Muscle layer of colon (tissue), 2 donors: ENCODE results near the gene LGALS4.
A peak's percentile ranks its signal among the peaks of the same experiment; 100 is the strongest.
"Not testable (repeated sequence)": the region's sequence is repeated elsewhere in the genome, so short reads cannot be mapped to it uniquely, and the experiment has no call there.

ENCODE experiments used
- H3K27ac ChIP-seq: one replicate; pipeline ENCODE4 v1.7.0; 2013; ENCODE audit warnings: low read depth, mild to moderate bottlenecking, low read length, moderate library complexity
- H3K27me3 ChIP-seq, 2 donors: one replicate each; pipeline ENCODE4 v1.7.0; 2013; ENCODE audit warnings: low read length in 2 of 2, mild to moderate bottlenecking in 2 of 2; ENCODE audit not compliant: insufficient read depth in 2 of 2, control insufficient read depth in 1 of 2
- H3K36me3 ChIP-seq: one replicate; pipeline ENCODE4 v1.7.0; 2013; ENCODE audit warnings: mild to moderate bottlenecking, low read length; ENCODE audit not compliant: insufficient read depth
- H3K4me1 ChIP-seq: one replicate; pipeline ENCODE4 v1.7.0; 2013; ENCODE audit warnings: mild to moderate bottlenecking, low read length; ENCODE audit not compliant: insufficient read depth
- H3K4me3 ChIP-seq, 2 donors: one replicate each; pipeline ENCODE4 v1.7.0; 2013; ENCODE audit warnings: low read length in 2 of 2, low read depth in 1 of 2, mild to moderate bottlenecking in 1 of 2, moderate library complexity in 1 of 2
- H3K9ac ChIP-seq: one replicate; pipeline ENCODE4 v1.7.0; 2013; ENCODE audit warnings: low read length
- H3K9me3 ChIP-seq: one replicate; pipeline ENCODE4 v1.7.0; 2013; ENCODE audit warnings: mild to moderate bottlenecking, low read length
- donor health status: abdominal sarcoma.
- donor health status: Adenocarcinoma of cecum.

The LGALS4 gene

DNA sequence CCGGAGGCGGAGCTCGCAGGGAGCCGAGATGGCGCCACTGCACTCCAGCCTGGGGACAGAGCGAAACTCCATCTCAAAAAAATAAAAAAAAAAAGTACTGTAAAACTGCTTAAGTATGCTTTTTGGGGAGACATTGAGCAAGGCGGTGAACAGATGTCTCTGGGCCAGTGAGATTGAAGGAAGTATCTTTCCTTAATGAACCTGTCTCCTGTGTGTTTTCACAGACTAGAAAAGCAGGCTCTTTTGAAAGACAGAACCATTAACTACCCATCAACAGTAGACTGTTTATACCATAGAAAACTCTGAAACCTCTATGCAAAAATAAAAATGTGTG is 20.3 kb upstream of the LGALS4 start:
- Histone ChIP-seq H3K4me1 (peaks cover 25% of the 10 kb centered on the region), H3K27me3 (no peaks in the 10 kb centered on the region), H3K36me3 (peaks cover 30% of the 10 kb centered on the region), H3K9ac (no peak overlapping the region), H3K27ac (no peak overlapping the region), H3K9me3 (no peaks in the 10 kb centered on the region), H3K4me3 (no peak overlapping the region)

DNA sequence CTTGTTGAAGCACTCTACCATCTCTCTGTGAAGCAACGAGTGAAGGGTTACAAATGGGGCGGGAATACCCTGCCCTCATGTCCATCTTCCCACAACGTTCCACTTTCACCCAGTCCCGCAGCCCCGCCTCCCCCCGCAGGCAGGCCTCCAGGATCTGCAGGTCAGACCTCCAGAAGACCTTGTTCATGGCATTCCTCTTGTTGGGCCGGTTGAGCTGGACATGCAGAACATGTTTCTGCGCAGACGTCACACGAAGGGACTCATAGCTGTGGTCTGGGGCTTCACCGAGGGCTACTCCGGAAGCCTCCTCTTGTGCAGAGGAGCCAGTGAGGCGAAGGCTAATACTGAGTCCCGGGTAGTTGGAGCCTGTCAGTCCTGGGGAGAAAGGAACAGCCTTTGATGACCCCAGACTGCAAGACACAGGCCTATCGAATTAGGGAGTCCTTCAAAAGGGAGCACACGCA is 18.4 kb upstream of the LGALS4 start:
- Histone ChIP-seq H3K4me3 (peak overlapping the region; percentile 45 to 99), H3K36me3 (peaks cover 30% of the 10 kb centered on the region), H3K9ac (peak overlapping the region; percentile 90), H3K9me3 (no peaks in the 10 kb centered on the region), H3K27ac (peak overlapping the region; percentile 71), H3K4me1 (peaks cover 31% of the 10 kb centered on the region), H3K27me3 (no peaks in the 10 kb centered on the region)

DNA sequence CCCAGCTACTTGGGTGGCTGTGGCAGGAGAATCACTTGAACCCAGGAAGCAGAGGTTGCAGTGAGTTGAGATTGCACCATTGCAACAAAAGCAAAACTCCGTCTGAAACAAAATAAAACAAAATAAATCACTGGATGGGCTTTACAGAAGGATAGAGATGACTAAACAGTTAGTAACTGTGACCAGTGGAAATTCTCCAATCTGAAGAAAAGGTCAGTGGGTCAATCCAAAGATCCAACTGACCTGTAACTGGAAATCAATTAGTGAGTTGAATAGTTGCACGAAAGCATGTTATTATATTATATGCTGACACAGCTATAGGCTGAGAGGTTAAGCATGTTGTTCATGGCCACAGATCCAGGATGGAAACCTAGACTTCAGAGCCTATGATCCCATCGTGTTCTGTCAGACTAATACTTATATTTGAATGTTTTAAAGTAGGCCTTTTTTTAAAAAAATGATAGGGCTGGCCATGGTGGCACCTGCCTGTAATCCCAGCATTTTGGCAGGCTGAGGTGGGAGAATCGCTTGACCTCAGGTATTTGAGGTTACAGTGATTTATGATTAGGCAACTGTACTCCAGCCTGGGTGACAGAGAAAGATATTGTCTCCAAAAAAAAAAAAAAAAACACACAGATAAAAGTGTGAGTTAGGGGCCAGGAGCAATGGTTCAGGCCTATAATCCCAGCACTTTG is 17.4 kb upstream of the LGALS4 start:
- peak overlapping the region; percentile 90 for H3K9ac ChIP-seq
- peaks cover 27% of the 10 kb centered on the region for H3K4me1 ChIP-seq
- peak overlapping the region in 1 of 2 donors; percentile 99 for H3K4me3 ChIP-seq
- H3K27me3 ChIP-seq: no peaks in the 10 kb centered on the region
- no peaks in the 10 kb centered on the region for H3K9me3 ChIP-seq
- no peak overlapping the region for H3K27ac ChIP-seq
- H3K36me3 ChIP-seq: peaks cover 23% of the 10 kb centered on the region

DNA sequence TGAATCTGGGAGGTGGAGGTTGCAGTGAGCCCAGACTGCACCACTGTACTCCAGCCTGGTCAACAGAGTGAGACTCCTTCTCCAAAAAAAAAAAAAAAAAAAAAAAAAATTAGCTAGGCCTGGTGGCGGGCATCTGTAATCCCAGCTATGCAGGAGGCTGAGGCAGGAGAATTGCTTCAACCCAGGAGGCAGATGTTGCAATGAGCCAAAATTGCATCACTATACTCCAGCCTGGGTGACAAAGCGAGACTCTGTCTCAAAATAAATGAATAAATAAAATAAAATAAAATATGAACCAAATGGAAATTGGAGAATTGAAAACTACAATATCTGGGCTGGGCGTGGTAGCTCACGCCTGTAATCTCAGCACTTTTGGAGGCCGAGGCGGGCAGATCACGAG is 16.5 kb upstream of the LGALS4 start:
- not testable (repeated sequence) for H3K9me3 ChIP-seq, H3K4me3 ChIP-seq, H3K27ac ChIP-seq, H3K27me3 ChIP-seq, H3K9ac ChIP-seq
- Histone ChIP-seq H3K36me3 (peaks cover 22% of the 10 kb centered on the region), H3K4me1 (peaks cover 26% of the 10 kb centered on the region)

DNA sequence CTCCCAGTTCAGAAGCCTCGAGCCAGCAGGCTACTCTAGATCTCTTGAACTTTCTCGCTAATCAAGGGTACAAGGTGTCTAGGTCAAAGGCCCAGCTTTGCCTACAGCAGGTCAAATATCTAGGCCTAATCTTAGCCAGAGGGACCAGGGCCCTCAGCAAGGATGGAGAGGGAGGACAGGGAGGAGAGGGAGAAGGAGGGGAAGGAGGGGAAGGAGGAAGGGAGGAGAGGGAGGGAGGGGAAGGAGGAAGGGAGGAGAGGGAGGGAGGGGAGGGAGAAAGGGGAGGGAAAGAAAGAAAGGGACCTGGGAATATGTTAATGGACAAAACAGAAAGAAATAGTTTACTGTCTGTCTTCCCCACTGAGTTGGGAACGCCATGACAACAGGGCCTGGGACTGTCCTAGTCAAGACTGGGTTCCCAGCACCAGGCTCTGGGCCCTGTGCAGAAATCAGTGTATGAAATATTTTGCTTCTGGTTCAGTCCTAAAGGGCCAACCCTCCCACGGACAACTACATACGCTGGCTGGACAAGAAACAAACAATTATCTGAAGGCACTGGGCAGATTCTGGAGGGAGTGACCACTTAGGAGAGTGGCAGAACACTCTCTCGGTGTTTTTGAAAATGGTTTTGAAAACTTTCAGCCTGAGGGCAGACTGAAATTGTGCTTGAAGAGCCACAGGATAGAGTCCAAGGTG is 14.3 kb upstream of the LGALS4 start:
- Histone ChIP-seq H3K36me3 (peaks cover 30% of the 10 kb centered on the region), H3K9me3 (no peaks in the 10 kb centered on the region), H3K4me1 (peaks cover 21% of the 10 kb centered on the region), H3K27me3 (no peaks in the 10 kb centered on the region), H3K9ac (no peak overlapping the region), H3K27ac (no peak overlapping the region), H3K4me3 (no peak overlapping the region)

DNA sequence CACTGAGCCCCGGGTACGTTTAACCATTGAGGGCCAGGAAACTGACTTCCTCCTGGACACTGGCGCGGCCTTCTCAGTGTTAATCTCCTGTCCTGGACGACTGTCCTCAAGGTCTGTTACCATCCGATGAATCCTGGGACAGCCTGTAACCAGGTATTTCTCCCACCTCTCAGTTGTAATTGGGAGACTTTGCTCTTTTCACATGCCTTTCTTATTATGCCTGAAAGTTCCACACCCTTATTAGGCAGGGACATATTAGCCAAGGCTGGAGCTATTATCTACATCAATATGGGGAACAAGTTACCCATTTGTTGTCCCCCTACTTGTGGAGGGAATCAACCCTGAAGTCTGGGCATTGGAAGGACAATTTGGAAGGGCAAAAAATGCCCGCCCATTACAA is 13.2 kb upstream of the LGALS4 start:
- H3K4me3 ChIP-seq, H3K27me3 ChIP-seq, H3K27ac ChIP-seq, H3K9me3 ChIP-seq, H3K9ac ChIP-seq: not testable (repeated sequence)
- peaks cover 18% of the 10 kb centered on the region for H3K4me1 ChIP-seq
- peaks cover 32% of the 10 kb centered on the region for H3K36me3 ChIP-seq

DNA sequence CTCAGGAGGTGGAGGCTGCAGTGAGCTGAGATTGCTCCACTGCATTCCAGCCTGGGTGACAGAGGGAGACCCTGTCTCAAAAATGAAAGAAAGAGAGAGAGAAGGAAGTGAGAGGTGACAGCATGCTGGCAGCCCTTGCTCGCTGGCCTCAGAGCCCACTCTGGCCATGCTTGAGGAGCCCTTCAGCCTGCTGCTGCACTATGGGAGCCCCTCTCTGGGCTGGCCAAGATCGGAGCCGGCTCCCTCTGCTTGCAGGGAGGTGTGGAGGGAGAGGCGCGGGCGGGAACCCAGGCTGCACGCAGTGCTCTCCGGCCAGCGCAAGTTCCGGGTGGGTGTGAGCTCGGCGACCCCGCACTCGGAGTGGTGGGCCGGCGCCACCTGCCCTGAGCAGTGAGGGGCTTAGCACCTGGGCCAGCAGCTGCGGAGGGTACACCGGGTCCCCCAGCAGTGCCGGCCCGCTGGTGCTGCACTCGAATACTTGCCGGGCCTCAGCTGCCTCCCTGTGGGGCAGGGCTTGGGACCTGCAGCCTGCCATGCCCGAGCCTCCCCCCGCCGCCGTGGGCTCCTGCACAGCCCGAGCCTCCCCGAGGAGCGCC is 8.6 kb upstream of the LGALS4 start:
- peaks cover 41% of the 10 kb centered on the region for H3K36me3 ChIP-seq

DNA sequence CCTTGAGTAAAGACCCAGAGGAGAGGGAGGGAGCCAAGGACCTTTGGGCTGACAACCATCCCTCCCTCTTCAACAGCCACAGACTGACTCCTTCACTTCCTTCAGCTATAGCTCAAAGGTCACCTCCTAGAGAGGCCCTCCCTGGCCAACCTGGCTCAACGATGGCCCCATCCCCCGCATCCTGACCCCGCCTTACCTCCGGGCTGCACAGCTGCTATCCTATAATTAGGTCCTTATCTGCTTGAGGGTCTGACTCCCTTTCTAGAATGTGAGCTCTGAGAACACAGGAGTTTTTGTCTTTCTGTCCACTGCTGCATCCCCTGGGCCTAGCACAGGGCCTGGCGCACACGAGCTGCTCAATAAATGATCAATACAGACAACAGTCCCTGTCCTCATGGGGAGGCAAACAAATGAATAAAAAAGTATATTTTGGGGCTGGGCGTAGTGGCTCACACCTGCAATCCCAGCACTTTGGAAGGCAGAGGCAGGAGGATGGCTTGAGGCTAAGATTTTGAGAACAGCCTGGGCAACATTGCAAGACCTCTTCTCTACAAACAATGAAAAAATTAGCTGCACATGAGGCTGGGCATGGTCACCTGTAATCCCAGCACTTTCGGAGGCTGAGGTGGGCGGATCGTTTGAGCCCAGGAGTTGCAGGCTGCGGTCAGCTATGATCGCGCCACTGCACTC is 6.6 kb upstream of the LGALS4 start:
- Histone ChIP-seq H3K9me3 (no peaks in the 10 kb centered on the region), H3K36me3 (peaks cover 51% of the 10 kb centered on the region), H3K4me3 (no peak overlapping the region), H3K27ac (no peak overlapping the region), H3K27me3 (no peaks in the 10 kb centered on the region), H3K4me1 (no peaks in the 10 kb centered on the region), H3K9ac (no peak overlapping the region)

More for the DNA sequence above, 8.6 kb upstream of the LGALS4 start:
- H3K9ac ChIP-seq, H3K4me3 ChIP-seq, H3K4me1 ChIP-seq, H3K27me3 ChIP-seq, H3K27ac ChIP-seq, H3K9me3 ChIP-seq: not testable (repeated sequence)

DNA sequence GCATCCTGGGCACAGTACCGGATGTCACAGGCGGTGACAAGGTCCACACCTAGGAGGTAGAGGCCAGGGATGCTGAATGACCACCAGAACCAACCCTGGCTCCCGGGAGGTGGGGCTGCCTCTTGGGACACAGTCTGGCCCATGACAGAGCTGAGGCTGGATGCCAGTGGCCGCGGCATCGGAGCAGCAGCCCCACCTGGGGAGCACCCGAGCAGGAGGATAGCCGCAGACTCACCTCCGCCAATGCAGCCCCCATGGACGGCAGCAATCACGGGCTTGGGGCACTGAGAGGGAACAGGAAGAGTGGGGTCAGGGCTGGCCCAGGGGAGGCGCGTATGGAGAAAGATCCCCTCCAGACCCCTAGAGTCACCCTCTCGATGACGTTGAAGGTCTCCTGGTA is 4.3 kb upstream of the LGALS4 start:
- H3K27ac ChIP-seq: no peak overlapping the region

DNA sequence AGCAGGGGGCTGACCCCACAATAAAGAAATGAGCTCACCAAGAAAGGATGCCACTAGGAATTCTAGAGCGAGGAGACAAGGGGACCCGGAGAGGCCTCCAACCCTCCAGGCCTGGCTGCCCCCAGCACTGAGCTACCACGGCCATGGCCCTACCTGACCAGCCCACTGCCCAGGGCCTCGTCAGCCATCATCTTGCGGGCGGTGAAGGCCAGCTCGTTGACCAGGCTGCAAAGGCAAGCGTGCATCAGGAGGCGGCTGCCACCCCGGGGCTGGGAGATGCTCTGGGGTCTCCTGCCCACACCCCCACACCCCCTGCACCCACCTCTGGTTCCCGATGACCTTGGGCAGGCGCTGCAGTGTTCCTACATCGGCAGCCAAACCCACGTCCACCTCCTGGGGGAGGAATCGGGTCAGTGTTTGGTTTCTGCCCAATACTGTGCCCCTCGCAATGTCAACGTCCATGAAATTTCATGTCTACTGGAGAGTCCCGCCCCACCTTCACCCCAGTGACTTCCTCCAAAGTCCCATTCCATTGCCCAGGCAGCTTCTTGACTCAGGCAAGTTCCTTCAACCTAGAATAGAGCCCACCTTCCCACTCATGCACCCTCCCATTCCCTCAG is 3.5 kb upstream of the LGALS4 start:
- Histone ChIP-seq H3K27ac (no peak overlapping the region), H3K4me1 (no peaks in the 10 kb centered on the region), H3K4me3 (no peak overlapping the region), H3K9ac (no peak overlapping the region), H3K36me3 (peaks cover 43% of the 10 kb centered on the region), H3K9me3 (no peaks in the 10 kb centered on the region), H3K27me3 (no peaks in the 10 kb centered on the region)

More for the DNA sequence above, 4.3 kb upstream of the LGALS4 start:
- Histone ChIP-seq H3K9ac (no peak overlapping the region), H3K4me3 (no peak overlapping the region), H3K4me1 (no peaks in the 10 kb centered on the region), H3K27me3 (no peaks in the 10 kb centered on the region), H3K9me3 (no peaks in the 10 kb centered on the region), H3K36me3 (peaks cover 43% of the 10 kb centered on the region)
